GM18873 (cell line): ENCODE data around the gene ARHGAP6.

Experiments used
- ATAC-seq: cut with Tn5 transposase; IDR thresholded peaks from one replicate; pipeline ENCODE4 v1.9.1; 2021; ENCODE audit warnings: mild to moderate bottlenecking, moderate library complexity, moderate number of reproducible peaks; ENCODE audit not compliant: unreplicated experiment, low FRiP score

Gene ARHGAP6

GRCh38 chrX:11434607-11435006, 231.1 kb downstream of the ARHGAP6 start:
- ATAC-seq: no peak

- no peak for ATAC-seq
These were observed 233.9 kb downstream of the ARHGAP6 start for GRCh38 chrX:11431786-11432185.

- ATAC-seq: no peak
These were observed 235.4 kb downstream of the ARHGAP6 start for GRCh38 chrX:11430271-11430670.

DNA sequence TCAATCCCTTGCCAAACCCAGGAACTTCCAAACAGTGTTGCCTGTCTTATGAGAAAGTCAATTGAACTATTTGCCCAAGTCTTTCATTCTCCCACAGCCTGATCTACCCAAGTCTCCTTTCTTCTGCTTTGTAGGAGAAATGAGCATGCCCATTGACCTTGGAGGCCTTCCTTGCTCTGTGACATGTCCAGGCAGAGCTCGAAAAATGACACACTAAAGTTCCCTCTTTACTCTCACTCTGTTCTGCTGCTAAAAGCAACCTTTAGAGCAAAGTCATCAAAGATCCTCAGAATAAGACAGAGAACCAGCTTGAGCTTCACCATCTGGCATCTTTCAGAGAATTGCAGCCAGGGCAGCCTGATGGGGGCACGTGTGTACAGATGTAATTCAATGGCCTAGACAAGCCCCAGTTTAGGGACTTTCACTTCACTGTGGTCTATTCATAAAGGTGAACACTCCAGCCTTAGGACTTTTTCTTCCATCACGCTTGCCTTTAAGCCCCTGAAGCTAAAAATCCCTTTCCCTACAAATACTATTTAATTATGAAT, 236.1 kb downstream of the ARHGAP6 start:
- no peak for ATAC-seq

- ATAC-seq: no peak
These were observed 238.2 kb downstream of the ARHGAP6 start for GRCh38 chrX:11427453-11428071.

GRCh38 chrX:11426712-11427452, 238.8 kb downstream of the ARHGAP6 start:
- no peak for ATAC-seq

DNA sequence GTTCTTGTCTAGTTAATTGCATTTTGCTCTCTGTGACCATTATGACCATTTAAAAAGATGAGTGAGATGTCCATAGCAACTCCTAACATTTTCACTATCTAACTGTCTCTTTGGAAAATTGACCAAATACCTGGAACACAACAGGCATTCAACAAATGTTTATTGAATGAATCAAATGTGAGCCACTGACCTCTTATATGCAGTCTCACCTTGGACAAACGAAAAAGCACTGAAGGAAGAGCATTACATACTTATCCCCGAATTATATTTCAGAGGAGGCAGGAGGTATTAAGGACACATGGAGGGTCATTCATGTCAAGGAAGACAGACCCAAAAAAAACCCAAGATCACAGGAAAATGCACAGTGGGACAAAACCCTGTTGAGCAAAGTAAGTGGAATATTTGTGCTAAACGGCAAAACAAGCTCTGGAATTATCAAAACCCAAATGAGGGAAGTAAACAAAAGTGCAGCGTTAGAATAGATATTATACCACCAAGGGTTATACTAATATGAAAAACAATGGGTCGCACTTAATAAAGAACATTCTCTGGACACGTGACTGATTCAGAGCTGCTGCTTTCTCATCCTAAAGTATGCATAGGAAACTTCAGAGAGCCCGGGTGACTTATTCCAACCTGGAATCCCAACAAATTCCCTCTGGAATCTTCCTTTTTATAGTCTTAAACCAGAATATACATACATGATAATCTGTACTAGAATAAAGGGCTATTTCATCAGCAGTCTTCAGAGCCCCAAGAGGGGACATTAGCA, 240.6 kb downstream of the ARHGAP6 start:
- ATAC-seq: no peak

DNA sequence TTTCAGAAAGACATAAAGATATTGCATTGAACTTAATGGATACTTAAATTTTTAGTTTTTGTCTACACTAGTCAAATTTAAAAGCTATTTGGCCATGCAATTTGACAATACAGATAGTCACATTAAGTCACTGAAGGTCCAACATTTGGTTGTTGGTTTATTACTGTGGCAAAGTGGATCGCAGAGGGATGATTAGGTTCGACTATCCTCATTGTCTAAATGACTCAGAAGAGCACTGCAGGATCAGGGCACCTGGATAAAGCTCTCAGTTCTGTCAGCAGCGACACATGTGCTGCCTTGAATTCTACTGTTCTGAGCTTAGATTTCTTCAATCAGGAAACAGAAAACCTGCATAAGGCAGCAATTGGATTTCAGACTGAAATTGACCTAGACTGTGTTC, 241.8 kb downstream of the ARHGAP6 start:
- ATAC-seq: no peak

GRCh38 chrX:11423362-11423818, 242.3 kb downstream of the ARHGAP6 start:
- ATAC-seq: peak; percentile 97

GRCh38 chrX:11422525-11422857, 243.2 kb downstream of the ARHGAP6 start:
- ATAC-seq: no peak

- ATAC-seq: no peak
These were observed 243.8 kb downstream of the ARHGAP6 start for GRCh38 chrX:11421805-11422524.

DNA sequence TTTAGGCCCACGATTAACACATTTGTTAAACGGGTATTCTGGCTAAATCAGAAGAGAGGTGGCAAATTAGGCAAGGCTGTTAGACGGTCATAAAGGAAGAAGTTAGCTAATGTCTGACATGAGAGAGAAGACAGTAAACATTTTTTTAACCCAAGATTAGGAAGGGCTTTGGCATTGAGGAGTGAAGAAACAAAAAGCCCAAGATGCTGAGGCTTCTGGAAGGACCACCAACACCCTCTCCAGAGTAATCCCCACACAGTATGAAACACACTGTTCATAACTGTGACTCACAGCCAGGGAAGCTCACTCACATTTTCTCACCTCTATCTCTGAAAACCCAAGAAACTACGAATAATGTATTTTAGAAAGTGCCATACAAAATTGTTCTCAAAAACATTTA, 244.9 kb downstream of the ARHGAP6 start:
- no peak for ATAC-seq

GRCh38 chrX:11419102-11419501, 246.6 kb downstream of the ARHGAP6 start:
- no peak for ATAC-seq

- ATAC-seq: no peak
These were observed 249.1 kb downstream of the ARHGAP6 start for GRCh38 chrX:11416600-11416999.

DNA sequence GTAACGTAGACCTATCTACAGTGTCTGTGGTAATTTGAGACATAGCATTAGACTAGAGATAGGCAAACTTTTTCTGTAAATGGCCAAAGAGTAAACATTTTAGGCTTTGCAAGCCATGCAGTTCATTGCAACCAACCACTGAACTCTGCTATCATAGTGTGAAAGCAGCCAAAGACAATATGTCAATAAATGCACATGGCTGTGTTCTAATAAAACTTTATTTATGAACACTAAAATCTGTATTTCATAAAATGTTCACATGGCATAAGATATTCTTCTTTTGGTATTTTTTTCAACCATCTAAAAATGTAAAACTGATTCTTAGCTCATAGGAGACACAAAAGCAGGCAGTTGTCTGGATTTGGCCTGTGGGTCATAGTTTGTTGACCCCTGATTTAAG, 251.6 kb downstream of the ARHGAP6 start:
- ATAC-seq: no peak

DNA sequence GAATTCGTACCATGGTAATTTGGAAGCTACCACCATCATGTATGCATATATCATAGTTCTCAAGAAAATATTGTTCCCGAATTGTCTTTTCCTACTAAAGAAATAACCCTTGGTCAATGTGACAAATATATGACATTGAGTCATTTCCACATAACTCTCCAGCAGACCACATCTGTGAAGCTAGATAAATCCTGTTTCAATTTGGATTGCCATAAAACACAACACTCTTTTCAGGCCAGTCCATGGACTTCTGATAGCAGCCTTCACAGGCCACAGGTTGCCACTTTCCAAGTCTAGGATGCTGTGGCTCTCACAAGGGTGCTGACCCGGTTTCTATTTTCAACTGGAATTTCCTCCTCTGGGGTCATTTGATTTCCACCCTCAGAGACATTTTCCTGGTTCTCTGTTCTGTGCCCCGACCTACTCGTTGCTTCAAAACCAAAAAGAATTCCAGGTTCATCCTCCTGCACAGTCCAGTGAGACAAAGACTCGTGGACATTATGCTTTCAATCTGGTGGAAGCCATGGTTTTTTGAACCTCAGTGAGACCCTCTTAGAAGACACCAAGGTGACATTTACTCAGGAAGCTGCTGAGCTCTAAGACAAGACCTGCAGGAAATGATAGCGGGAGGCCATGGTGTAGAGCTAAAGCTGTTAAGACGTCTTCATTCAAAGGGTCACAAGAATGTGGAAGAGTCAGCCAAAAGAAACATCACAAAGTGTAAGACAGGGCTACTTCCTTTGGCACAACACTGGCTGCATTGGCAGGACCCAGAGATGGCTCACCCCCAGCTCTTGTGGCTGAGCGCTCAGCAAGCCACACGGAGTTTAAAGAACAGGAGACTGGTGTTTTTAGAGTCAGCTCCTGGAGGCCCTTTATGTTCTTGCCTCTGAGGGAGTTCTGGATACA, 252.8 kb downstream of the ARHGAP6 start:
- no peak for ATAC-seq

GRCh38 chrX:11409957-11410356, 255.8 kb downstream of the ARHGAP6 start:
- no peak for ATAC-seq

- no peak for ATAC-seq
These were observed 256.9 kb downstream of the ARHGAP6 start for GRCh38 chrX:11408783-11409182.

DNA sequence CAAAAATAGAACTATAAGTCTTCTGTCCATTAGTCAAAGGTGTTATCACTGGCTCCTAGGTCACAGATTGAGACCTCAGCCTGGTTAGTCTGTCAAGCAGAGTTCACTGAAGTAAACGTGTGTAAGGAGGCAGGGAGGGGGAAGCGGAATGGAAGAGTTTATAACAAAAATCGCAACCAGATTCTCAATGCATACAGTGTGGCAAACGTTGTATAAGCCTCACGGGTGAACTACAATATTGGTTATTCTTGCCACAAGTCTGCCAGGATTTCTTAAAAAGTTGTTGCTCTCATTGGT, 257.7 kb downstream of the ARHGAP6 start:
- ATAC-seq: no peak
